ENCODE data around the gene PRRT3.

PRRT3 gene

DNA sequence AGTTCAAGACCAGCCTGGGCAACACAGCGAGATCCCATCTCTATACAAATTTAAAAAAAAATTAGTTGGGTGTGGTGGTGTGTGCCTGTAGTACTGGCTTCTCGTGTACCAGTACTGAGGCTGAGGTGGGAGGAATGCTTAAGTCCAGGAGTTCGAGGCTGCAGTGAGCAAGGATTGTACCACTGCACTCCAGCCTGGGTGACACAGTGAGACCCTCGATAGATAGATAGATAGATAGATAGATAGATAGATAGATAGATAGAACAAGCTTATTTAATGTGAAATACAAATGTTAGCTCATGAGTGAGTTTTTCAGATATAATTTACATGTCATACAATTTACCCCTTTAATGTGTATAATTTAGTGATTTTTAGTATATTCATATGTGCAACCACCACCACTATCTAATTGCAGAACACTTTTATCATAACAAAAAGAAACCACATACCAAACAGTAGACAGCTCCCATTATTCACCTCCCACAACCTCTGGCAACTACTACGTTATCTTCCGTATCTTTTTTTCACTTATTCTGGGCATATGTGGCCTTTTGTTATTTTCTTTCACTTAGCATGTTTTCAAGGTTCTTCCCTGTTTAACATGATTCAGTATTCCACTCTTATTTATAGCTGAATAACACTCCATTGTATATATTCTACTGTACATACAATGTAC, 13.1 kb upstream of the PRRT3 start:
- TF ChIP-seq, protein P1, sequence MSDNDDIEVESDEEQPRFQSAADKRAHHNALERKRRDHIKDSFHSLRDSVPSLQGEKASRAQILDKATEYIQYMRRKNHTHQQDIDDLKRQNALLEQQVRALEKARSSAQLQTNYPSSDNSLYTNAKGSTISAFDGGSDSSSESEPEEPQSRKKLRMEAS (IDR thresholded peaks at IDR 0.05; ENCODE audit: low read depth, low read length): no peak
- no peak for TF ChIP-seq MYC (IDR thresholded peaks at IDR 0.05; ENCODE audit: low read depth, low read length)
- no peak for TF ChIP-seq POLR2A (IDR thresholded peaks at IDR 0.05; ENCODE audit: extremely low read depth, insufficient read length)
- TF ChIP-seq, protein P2, sequence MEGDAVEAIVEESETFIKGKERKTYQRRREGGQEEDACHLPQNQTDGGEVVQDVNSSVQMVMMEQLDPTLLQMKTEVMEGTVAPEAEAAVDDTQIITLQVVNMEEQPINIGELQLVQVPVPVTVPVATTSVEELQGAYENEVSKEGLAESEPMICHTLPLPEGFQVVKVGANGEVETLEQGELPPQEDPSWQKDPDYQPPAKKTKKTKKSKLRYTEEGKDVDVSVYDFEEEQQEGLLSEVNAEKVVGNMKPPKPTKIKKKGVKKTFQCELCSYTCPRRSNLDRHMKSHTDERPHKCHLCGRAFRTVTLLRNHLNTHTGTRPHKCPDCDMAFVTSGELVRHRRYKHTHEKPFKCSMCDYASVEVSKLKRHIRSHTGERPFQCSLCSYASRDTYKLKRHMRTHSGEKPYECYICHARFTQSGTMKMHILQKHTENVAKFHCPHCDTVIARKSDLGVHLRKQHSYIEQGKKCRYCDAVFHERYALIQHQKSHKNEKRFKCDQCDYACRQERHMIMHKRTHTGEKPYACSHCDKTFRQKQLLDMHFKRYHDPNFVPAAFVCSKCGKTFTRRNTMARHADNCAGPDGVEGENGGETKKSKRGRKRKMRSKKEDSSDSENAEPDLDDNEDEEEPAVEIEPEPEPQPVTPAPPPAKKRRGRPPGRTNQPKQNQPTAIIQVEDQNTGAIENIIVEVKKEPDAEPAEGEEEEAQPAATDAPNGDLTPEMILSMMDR (IDR thresholded peaks at IDR 0.05; ENCODE audit: low read depth, low read length): no peak
- H3K4me3 ChIP-seq (ENCODE audit: low read depth, low read length): no peak overlapping the region
- DNase-seq (ENCODE audit: low read depth): no peak

DNA sequence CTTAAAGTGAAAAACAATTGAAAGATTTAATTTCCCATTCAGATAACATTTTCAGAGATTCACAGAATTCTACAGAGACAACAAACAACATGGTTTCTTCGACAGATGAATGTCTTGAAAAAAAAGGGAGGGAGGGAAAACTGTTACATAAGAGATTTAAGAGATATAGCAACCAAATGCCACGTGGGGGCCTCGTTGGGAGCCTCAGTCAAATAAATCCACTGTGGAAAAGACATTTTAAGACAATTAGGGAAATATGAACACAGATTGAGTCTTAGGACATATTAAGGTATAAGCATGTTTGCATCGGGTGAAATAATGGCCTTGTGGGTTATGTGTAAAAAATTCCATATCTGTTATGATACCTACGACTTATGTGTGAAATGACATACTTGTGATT, 5.0 kb upstream of the PRRT3 start:
- TF ChIP-seq, protein P2 (IDR thresholded peaks at IDR 0.05; ENCODE audit: low read depth, low read length): peak; percentile 13
- TF ChIP-seq MYC (IDR thresholded peaks at IDR 0.05; ENCODE audit: low read depth, low read length) (no peak), POLR2A (IDR thresholded peaks at IDR 0.05; ENCODE audit: extremely low read depth, insufficient read length) (no peak)
- TF ChIP-seq, protein P1 (IDR thresholded peaks at IDR 0.05; ENCODE audit: low read depth, low read length): peak; percentile 63
- H3K4me3 ChIP-seq (ENCODE audit: low read depth, low read length): no peak overlapping the region
- peak; percentile 53 for DNase-seq (ENCODE audit: low read depth)

DNA sequence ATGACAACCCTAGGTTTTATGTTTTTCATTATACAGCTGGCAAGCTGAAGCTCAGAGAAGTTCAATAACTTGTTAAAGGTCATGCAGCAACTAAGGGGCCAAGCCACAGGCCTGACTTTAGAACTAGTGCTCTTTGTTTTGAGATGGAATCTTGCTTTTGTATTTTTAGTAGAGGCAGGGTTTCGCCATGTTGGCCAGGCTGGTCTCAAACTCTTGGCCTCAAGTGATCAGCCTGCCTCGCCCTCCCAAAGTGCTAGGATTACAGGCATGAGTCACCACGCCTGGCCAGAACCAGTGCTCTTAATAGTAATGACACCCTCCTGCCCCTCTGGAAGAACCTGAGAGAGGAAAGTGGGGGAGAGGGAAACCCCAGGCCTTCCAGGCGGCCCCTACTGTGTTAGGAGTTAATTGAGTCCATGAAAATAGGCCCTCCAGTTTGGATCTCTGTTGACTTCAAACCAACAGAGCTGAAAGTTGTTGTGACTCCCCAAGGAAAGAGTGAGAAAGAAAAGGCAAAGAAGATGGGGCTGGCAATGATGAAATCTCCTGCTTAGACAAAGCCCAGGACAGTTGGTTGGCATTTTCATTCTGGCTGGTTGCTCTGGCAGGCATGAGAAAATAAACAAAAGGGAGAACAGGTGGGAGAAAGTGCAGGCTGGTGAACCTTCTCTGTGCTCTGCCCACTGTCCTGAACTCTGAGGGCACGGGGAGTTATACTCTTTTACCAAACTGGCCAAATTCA, 3.6 kb upstream of the PRRT3 start:
- no peak for DNase-seq (ENCODE audit: low read depth)
- no peak for TF ChIP-seq MYC (IDR thresholded peaks at IDR 0.05; ENCODE audit: low read depth, low read length)
- TF ChIP-seq, protein P1 (IDR thresholded peaks at IDR 0.05; ENCODE audit: low read depth, low read length): no peak
- TF ChIP-seq POLR2A (IDR thresholded peaks at IDR 0.05; ENCODE audit: extremely low read depth, insufficient read length): no peak
- TF ChIP-seq, protein P2 (IDR thresholded peaks at IDR 0.05; ENCODE audit: low read depth, low read length): no peak
- no peak overlapping the region for H3K4me3 ChIP-seq (ENCODE audit: low read depth, low read length)

DNA sequence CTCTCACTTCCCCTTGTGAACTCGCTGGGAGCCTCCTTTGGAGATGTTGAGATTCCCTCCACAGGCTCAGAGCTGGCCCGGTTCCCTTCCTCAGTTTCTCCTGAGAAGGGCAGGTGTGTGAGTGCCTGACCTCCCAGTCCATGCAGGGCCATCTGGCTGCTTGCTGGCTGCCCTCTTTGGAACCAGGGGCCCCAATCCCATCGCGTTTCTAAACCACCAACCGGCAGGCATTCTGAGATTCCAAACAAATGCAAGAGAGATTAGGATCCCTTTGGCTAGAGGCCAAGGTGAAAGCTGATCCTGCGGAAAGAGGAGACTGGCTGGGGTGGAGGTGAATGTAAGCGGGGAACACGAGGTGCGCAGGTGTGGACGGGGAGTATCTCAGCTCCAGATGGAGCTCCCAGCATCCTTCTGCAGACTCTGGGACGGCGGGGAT, 2.9 kb upstream of the PRRT3 start:
- TF ChIP-seq MYC (IDR thresholded peaks at IDR 0.05; ENCODE audit: low read depth, low read length): no peak
- TF ChIP-seq, protein P1 (IDR thresholded peaks at IDR 0.05; ENCODE audit: low read depth, low read length): no peak
- no peak for TF ChIP-seq POLR2A (IDR thresholded peaks at IDR 0.05; ENCODE audit: extremely low read depth, insufficient read length)
- TF ChIP-seq, protein P2 (IDR thresholded peaks at IDR 0.05; ENCODE audit: low read depth, low read length): no peak
- H3K4me3 ChIP-seq (ENCODE audit: low read depth, low read length): no peak overlapping the region
- no peak for DNase-seq (ENCODE audit: low read depth)

DNA sequence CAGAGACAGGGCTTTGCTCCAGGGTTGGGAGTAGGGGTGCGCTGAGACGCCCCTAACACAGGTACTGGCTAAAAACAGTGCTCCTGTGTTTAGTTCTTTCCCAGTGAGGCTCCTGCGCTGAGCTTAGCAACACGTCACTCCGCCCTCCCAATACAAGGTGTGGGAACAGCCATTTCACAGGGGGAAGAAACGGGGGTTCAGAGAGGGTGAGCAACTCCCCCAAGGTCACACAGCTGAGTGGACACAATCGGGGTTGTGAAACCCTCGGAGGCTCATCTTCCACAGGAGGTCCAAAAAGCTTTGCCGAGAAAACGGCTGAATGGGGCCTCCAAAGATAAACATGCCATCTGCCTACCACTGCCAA, 628 bp downstream of the PRRT3 start:
- no peak for DNase-seq (ENCODE audit: low read depth)
- TF ChIP-seq, protein P2 (IDR thresholded peaks at IDR 0.05; ENCODE audit: low read depth, low read length): no peak
- TF ChIP-seq POLR2A (IDR thresholded peaks at IDR 0.05; ENCODE audit: extremely low read depth, insufficient read length): no peak
- TF ChIP-seq, protein P1 (IDR thresholded peaks at IDR 0.05; ENCODE audit: low read depth, low read length): no peak
- TF ChIP-seq MYC (IDR thresholded peaks at IDR 0.05; ENCODE audit: low read depth, low read length): no peak
- H3K4me3 ChIP-seq (ENCODE audit: low read depth, low read length): no peak overlapping the region
